ENCODE measurements around the gene PCDH11X. TPM values are rescaled to one million over a fixed set of nuclear protein-coding genes. Genes with fewer than 3 reads are reported as not detected.
"Not testable (repeated sequence)": the region's sequence is repeated elsewhere in the genome, so short reads cannot be mapped to it uniquely, and the experiment has no call there.

Gene PCDH11X
- total and polyA plus RNA-seq, 2 of the 8 experiments (the other 6 are each of a cell fraction or from before 2014, with no cell fraction given), result 4.3 to 7.9 TPM

GRCh38 chrX:91780008-91780407 is 833 bp downstream of the PCDH11X start:
- H3K23me2 ChIP-seq (ENCODE audit: low read depth, low read length); CTCF ChIA-PET (ENCODE audit: partially characterized antibody); FAIRE-seq; H2BK120ac ChIP-seq (replicated peaks; ENCODE audit: low read depth, low read length); DNase-seq (ENCODE audit: low read depth in 1 of 2, low spot score in 2 of 2); H2BK5ac ChIP-seq (ENCODE audit: low read depth, low read length); H4K20me1 ChIP-seq (replicated peaks in 1 of 2; ENCODE audit: control insufficient read depth in 1 of 2, insufficient read depth in 2 of 2, low read length in 2 of 2); H3K23ac ChIP-seq (ENCODE audit: insufficient read length); H3K18ac ChIP-seq (ENCODE audit: extremely low read depth, low read length); H4K5ac ChIP-seq (ENCODE audit: insufficient read length, low read depth, low read length); H4K91ac ChIP-seq (replicated peaks; ENCODE audit: insufficient read length, low read length); H3K4ac ChIP-seq (replicated peaks; ENCODE audit: insufficient read length, low read depth, low read length); H2BK12ac ChIP-seq (ENCODE audit: low read depth, low read length); H3K4me1 ChIP-seq (replicated peaks in 1 of 4; ENCODE audit: control insufficient read depth in 3 of 4, insufficient read depth in 4 of 4, low read length in 3 of 4); H2AFZ ChIP-seq (ENCODE audit: low read length); H4K8ac ChIP-seq (ENCODE audit: extremely low read depth, insufficient read depth, low read length); H3K27me3 ChIP-seq (replicated peaks in 1 of 4; ENCODE audit: control insufficient read depth in 3 of 4, extremely low read depth in 1 of 4, insufficient read depth in 3 of 4, low read length in 3 of 4); H3K9me3 ChIP-seq (ENCODE audit: insufficient read depth in 2 of 2, low read depth in 1 of 2, low read length in 1 of 2); H3K36me3 ChIP-seq (ENCODE audit: control insufficient read depth in 2 of 4, insufficient read depth in 4 of 4, low read length in 3 of 4); H3K79me2 ChIP-seq (ENCODE audit: control insufficient read depth in 1 of 2, insufficient read depth in 2 of 2, low read length in 2 of 2); H3K9ac ChIP-seq (replicated peaks in 1 of 4; ENCODE audit: extremely low read depth in 1 of 4, low read depth in 3 of 4, low read length in 3 of 4); H2BK20ac ChIP-seq (ENCODE audit: low read length); H3K14ac ChIP-seq (ENCODE audit: insufficient read length); H2BK15ac ChIP-seq (ENCODE audit: low read length); H3K56ac ChIP-seq (replicated peaks; ENCODE audit: insufficient read length, low read depth, low read length); H3K79me1 ChIP-seq (ENCODE audit: low read depth, low read length); POLR2A ChIA-PET (ENCODE audit: partially characterized antibody); H2AK5ac ChIP-seq (ENCODE audit: low read depth, low read length); H3K27ac ChIP-seq (ENCODE audit: low read depth, low read length): not testable (repeated sequence)
- WGBS, 2 experiments (ENCODE audit: extremely low coverage in 1 of 2, insufficient coverage in 1 of 2, insufficient read length in 1 of 2, insufficient replicate concordance in 2 of 2, low coverage in 1 of 2, low lambda C conversion rate in 2 of 2, missing lambda C conversion rate in 1 of 2), result 0% methylated on average over 5 of the region's 17 CpGs; no CpG with 5 or more reads in 1 of the 2 experiments
- Histone ChIP-seq H3K4me3 (ENCODE audit: extremely low read depth in 1 of 4, insufficient read depth in 2 of 4, low read depth in 3 of 4, low read length in 4 of 4) (peak overlapping the region; percentile 32 to 58 (median 42)), H3K4me2 (ENCODE audit: insufficient read depth in 1 of 2, low read depth in 2 of 2, low read length in 2 of 2) (peak overlapping the region; percentile 56 to 62)

- H4K5ac ChIP-seq (ENCODE audit: insufficient read length, low read depth, low read length); H2BK120ac ChIP-seq (replicated peaks; ENCODE audit: low read depth, low read length); POLR2A ChIA-PET (ENCODE audit: partially characterized antibody); H3K23ac ChIP-seq (ENCODE audit: insufficient read length); H2BK12ac ChIP-seq (ENCODE audit: low read depth, low read length); H3K4me1 ChIP-seq (replicated peaks in 1 of 4; ENCODE audit: control insufficient read depth in 3 of 4, insufficient read depth in 4 of 4, low read length in 3 of 4); H3K27me3 ChIP-seq (replicated peaks in 1 of 4; ENCODE audit: control insufficient read depth in 3 of 4, extremely low read depth in 1 of 4, insufficient read depth in 3 of 4, low read length in 3 of 4); H2BK5ac ChIP-seq (ENCODE audit: low read depth, low read length); H3K79me2 ChIP-seq (ENCODE audit: control insufficient read depth in 1 of 2, insufficient read depth in 2 of 2, low read length in 2 of 2); H3K23me2 ChIP-seq (ENCODE audit: low read depth, low read length); H3K79me1 ChIP-seq (ENCODE audit: low read depth, low read length); H4K20me1 ChIP-seq (replicated peaks in 1 of 2; ENCODE audit: control insufficient read depth in 1 of 2, insufficient read depth in 2 of 2, low read length in 2 of 2); H3K4ac ChIP-seq (replicated peaks; ENCODE audit: insufficient read length, low read depth, low read length); H4K91ac ChIP-seq (replicated peaks; ENCODE audit: insufficient read length, low read length); H3K36me3 ChIP-seq (ENCODE audit: control insufficient read depth in 2 of 4, insufficient read depth in 4 of 4, low read length in 3 of 4); H3K9me3 ChIP-seq (ENCODE audit: insufficient read depth in 2 of 2, low read depth in 1 of 2, low read length in 1 of 2); DNase-seq (ENCODE audit: low read depth in 1 of 2, low spot score in 2 of 2); FAIRE-seq; H3K56ac ChIP-seq (replicated peaks; ENCODE audit: insufficient read length, low read depth, low read length); H2BK15ac ChIP-seq (ENCODE audit: low read length); H2AFZ ChIP-seq (ENCODE audit: low read length); CTCF ChIA-PET (ENCODE audit: partially characterized antibody); H3K27ac ChIP-seq (ENCODE audit: low read depth, low read length); H4K8ac ChIP-seq (ENCODE audit: extremely low read depth, insufficient read depth, low read length); H2BK20ac ChIP-seq (ENCODE audit: low read length); H3K18ac ChIP-seq (ENCODE audit: extremely low read depth, low read length); H2AK5ac ChIP-seq (ENCODE audit: low read depth, low read length); H3K14ac ChIP-seq (ENCODE audit: insufficient read length): not testable (repeated sequence)
- Histone ChIP-seq H3K4me3 (ENCODE audit: extremely low read depth in 1 of 4, insufficient read depth in 2 of 4, low read depth in 3 of 4, low read length in 4 of 4) (peak overlapping the region; percentile 47 to 58 (median 49)), H3K9ac (replicated peaks in 1 of 4; ENCODE audit: extremely low read depth in 1 of 4, low read depth in 3 of 4, low read length in 3 of 4) (peak overlapping the region in 1 of 4 experiments; percentile 37; a peak in 1 of 7 replicates), H3K4me2 (ENCODE audit: insufficient read depth in 1 of 2, low read depth in 2 of 2, low read length in 2 of 2) (peak overlapping the region; percentile 46 to 62)
- 2% methylated on average over 8 of the region's 23 CpGs; no CpG with 5 or more reads in 1 of the 2 experiments for WGBS, 2 experiments (ENCODE audit: extremely low coverage in 1 of 2, insufficient coverage in 1 of 2, insufficient read length in 1 of 2, insufficient replicate concordance in 2 of 2, low coverage in 1 of 2, low lambda C conversion rate in 2 of 2, missing lambda C conversion rate in 1 of 2)
Measured at GRCh38 chrX:91780698-91781097, 1.5 kb downstream of the PCDH11X start.

All from H1 (cell line).